Measurements from ENCODE around the gene AFAP1.

AFAP1 gene

DNA sequence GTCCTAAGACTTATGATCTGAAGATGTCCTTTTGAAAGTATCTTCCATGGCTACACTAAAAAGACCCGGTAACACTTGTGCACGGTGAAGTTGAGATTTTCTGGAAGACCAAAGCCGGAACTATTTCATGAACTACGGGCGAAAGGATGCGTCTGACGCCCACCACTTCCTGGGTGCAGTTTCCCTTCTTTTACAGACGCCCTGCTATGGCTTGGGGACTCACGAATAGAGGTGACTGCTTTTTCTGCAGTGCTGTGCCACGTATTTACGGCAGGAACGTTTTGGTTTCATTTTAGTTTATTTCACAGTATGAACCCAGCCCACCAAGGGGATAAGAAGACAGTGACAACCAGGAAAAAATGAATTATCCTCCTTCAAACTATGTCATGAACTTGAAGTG, 180.4 kb downstream of the AFAP1 start:
- H3K27me3 ChIP-seq, result no peaks in the 10 kb centered on the region
- TF ChIP-seq, protein P1, sequence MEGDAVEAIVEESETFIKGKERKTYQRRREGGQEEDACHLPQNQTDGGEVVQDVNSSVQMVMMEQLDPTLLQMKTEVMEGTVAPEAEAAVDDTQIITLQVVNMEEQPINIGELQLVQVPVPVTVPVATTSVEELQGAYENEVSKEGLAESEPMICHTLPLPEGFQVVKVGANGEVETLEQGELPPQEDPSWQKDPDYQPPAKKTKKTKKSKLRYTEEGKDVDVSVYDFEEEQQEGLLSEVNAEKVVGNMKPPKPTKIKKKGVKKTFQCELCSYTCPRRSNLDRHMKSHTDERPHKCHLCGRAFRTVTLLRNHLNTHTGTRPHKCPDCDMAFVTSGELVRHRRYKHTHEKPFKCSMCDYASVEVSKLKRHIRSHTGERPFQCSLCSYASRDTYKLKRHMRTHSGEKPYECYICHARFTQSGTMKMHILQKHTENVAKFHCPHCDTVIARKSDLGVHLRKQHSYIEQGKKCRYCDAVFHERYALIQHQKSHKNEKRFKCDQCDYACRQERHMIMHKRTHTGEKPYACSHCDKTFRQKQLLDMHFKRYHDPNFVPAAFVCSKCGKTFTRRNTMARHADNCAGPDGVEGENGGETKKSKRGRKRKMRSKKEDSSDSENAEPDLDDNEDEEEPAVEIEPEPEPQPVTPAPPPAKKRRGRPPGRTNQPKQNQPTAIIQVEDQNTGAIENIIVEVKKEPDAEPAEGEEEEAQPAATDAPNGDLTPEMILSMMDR (IDR thresholded peaks at IDR 0.05; ENCODE audit: low read depth, low read length), result no peak
- no peaks in the 10 kb centered on the region for H3K4me1 ChIP-seq
- DNase-seq, result no peak
- peaks cover 69% of the 10 kb centered on the region for H3K36me3 ChIP-seq
- no peak overlapping the region for H3K4me3 ChIP-seq (ENCODE audit: low read depth, low read length)
- no peaks in the 10 kb centered on the region for H3K9me3 ChIP-seq

DNA sequence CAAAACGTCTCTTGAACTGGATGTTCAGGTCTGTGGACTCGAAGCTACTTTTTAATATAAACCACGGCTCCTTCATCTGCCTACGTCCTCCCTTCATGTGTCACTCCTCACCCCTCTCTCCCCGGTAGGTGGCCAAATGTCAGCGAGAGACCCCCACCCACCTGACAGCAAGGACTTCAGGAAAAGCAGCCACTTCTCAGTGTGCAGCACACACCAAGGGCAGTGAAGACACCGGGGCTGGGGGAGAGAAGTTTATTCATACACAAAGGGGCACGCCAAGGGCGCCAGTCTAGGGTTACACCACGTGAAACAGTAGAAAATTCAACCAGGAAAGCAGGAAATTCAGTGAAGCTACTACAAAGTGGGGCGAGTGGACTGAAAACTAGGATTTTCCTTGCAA, 181.2 kb downstream of the AFAP1 start:
- Histone ChIP-seq H3K4me3 (ENCODE audit: low read depth, low read length) (no peak overlapping the region), H3K4me1 (no peaks in the 10 kb centered on the region), H3K27me3 (no peaks in the 10 kb centered on the region), H3K36me3 (peaks cover 68% of the 10 kb centered on the region), H3K9me3 (no peaks in the 10 kb centered on the region)
- no peak for DNase-seq
- TF ChIP-seq, protein P1 (IDR thresholded peaks at IDR 0.05; ENCODE audit: low read depth, low read length), result no peak

DNA sequence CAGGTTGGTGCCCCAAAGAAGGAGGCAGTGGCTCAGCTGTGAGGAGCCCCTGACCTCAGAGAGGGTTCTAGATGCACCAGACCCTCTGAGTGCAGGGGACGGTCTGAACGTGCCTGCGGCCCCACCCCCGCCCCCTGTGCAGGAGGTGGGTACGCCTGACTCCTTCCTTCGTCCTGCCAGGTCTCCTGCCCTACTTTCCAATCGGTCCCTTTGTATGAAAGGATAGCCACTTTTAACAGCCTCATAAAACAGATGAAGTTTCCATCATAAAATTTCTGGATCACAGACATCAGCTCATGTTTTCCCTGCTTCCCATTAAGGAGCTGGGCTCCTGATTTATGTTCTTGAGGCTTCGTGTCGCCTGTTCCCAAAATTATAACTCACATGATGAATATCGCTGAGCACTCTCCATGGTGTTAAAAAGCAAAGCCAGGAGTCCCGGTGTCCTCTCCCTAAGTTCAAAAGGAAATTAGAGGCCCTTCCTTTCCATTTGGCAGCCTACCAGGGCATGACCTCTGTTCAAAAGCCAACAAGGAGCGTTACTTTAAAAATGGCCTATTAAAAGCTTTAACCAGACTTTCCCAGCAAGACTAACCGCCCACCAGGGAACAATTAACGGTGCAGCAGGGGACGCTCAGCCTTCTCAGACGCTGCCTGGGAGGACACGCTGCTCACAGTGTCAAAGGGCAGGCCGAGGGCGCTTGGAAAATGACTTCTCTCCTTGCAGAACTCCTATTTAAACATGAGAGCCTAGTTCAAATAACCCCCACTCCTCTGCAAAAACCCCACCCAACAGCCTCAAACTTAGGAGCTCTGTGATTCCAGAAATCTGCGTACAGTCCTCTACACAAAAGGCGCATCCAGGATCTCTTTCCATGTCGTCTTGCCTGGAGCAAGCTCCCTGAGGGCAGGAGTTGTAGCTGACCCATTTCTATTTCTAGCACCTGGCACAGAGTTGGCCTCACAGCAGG, 181.9 kb downstream of the AFAP1 start:
- TF ChIP-seq, protein P1 (IDR thresholded peaks at IDR 0.05; ENCODE audit: low read depth, low read length), result no peak
- Histone ChIP-seq H3K27me3 (no peaks in the 10 kb centered on the region), H3K4me3 (ENCODE audit: low read depth, low read length) (no peak overlapping the region), H3K4me1 (no peaks in the 10 kb centered on the region), H3K9me3 (no peaks in the 10 kb centered on the region), H3K36me3 (peaks cover 63% of the 10 kb centered on the region)
- no peak for DNase-seq

DNA sequence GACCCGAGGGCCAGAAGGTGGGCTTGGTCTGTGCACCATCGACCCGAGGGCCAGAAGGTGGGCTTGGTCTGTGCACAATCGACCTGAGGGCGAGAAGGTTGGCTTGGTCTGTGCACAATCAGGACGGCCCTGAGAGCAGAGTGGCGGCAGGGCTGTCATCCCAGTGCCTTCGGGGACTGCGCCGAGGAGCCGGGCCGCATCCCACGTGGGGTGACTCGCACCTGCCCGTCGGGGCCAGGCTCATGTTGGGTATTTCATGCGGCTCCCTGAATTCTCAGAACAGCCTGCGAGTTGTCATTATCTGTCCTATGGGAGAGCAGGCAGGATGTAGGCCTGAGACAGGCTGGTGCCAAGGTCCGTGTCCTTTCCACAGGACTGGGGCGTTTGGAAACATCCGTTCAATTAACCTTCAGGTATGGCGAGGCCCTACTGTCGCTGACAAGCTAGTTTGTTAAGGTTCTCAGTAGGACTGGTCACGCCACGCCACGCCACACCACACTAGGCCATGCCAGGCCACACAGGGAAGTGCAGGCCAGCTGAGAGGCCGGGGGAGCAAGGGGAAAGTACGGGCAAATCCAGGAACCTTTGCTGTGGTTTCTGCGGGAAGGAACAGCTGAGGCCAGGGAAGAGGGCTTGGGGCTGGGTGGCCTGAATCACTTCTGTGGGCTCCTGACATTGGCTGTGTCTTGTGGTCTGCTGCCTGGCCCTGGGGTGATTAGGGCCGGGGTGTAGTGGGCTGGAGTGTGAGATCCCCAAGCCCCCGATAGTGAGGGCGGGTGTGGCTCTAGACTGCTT, 182.9 kb downstream of the AFAP1 start:
- TF ChIP-seq, protein P1 (IDR thresholded peaks at IDR 0.05; ENCODE audit: low read depth, low read length), result no peak
- no peaks in the 10 kb centered on the region for H3K9me3 ChIP-seq
- H3K4me3 ChIP-seq (ENCODE audit: low read depth, low read length), result no peak overlapping the region
- DNase-seq, result no peak
- peaks cover 53% of the 10 kb centered on the region for H3K36me3 ChIP-seq
- H3K27me3 ChIP-seq, result no peaks in the 10 kb centered on the region
- H3K4me1 ChIP-seq, result no peaks in the 10 kb centered on the region

DNA sequence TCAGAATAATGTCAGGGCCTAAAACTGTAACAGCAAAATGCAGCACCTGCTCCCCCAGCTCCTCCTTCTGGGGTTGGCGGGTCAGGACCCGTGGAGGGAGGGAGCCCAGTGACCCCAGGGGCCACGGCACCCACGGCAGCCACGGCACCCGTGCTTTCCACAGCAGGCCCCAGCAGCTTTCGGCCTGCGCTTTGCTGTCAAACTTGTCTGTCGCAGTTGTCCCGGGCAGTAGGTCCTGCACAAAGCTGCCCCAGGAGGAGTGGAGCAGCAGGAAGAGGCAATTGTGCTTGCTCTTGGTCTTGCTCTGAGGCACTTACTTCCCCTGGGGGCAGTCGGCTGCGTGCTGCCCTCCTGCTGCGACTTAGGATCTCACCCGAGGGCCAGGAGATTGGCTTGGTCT, 183.6 kb downstream of the AFAP1 start:
- TF ChIP-seq, protein P1 (IDR thresholded peaks at IDR 0.05; ENCODE audit: low read depth, low read length), result no peak
- Histone ChIP-seq H3K27me3 (no peaks in the 10 kb centered on the region), H3K9me3 (no peaks in the 10 kb centered on the region), H3K36me3 (peaks cover 46% of the 10 kb centered on the region), H3K4me3 (ENCODE audit: low read depth, low read length) (no peak overlapping the region), H3K4me1 (no peaks in the 10 kb centered on the region)
- no peak for DNase-seq

All from BE2C (cell line).